Measurements from ENCODE around the gene C9orf72.

- TF ChIP-seq MAX (IDR thresholded peaks at IDR 0.05) (no peak), EP300 (IDR thresholded peaks at IDR 0.05; ENCODE audit: borderline replicate concordance in 1 of 2, low read depth in 2 of 2, low read length in 2 of 2) (no peak), JUN (IDR thresholded peaks at IDR 0.05; ENCODE audit: low read depth, low read length) (no peak), RFX5 (IDR thresholded peaks at IDR 0.05; ENCODE audit: borderline replicate concordance, low read depth, low read length) (no peak), MAFK (IDR thresholded peaks at IDR 0.05; ENCODE audit: low read depth, low read length) (no peak), EGR1 (IDR thresholded peaks at IDR 0.05; ENCODE audit: borderline replicate concordance, low read depth, low read length) (no peak), POLR2A (IDR thresholded peaks at IDR 0.05; ENCODE audit: control extremely low read depth in 1 of 2, low read depth in 2 of 2, low read length in 2 of 2) (no peak), PHF8 (conservative IDR thresholded peaks at IDR 0.05; ENCODE audit: low read depth, low read length) (no peak), RXRA (IDR thresholded peaks at IDR 0.05; ENCODE audit: insufficient read depth, low read depth, low read length) (no peak), EZH2 (IDR thresholded peaks at IDR 0.05; ENCODE audit: low read depth, low read length, severe bottlenecking) (no peak), CTCF (IDR thresholded peaks at IDR 0.05; ENCODE audit: control extremely low read depth in 1 of 3, insufficient read depth in 1 of 3, low read depth in 1 of 3, low read length in 3 of 3) (no peak), BRCA1 (IDR thresholded peaks at IDR 0.05; ENCODE audit: low read depth, low read length) (no peak)
Observed at GRCh38 chr9:27542508-27542907, 30.8 kb downstream of the C9orf72 start.
